ENCODE measurements around the gene APBB2. TPM values are rescaled to one million over a fixed set of nuclear protein-coding genes. Genes with fewer than 3 reads are reported as not detected.

Gene APBB2
- total RNA-seq, 4 donors from 2014 or later = 32.4 to 133 (median 92.1) TPM

DNA sequence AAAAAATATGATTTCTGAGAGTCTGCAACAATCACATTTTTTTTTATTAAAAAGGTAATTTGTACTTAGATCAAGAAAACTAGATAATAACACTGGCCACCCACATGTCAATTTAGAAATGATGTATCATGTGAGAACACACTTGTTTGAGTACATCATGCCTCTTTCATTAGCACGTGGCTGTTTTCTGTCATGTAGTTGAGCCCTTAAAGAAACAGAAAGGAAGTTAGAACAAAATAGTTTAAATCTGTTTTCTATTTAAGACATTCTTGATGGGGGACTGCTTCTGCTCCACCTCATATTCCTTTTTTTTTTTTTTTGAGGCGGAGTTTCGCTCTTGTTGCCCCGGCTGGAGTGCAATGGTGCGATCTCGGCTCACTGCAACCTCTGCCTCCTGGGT lies 257.1 kb downstream of the APBB2 start:
- intact Hi-C loops (cut with DNase I; ENCODE audit: low total_unique reads) = no loop called here
- H3K27ac ChIP-seq = no peak overlapping the region

DNA sequence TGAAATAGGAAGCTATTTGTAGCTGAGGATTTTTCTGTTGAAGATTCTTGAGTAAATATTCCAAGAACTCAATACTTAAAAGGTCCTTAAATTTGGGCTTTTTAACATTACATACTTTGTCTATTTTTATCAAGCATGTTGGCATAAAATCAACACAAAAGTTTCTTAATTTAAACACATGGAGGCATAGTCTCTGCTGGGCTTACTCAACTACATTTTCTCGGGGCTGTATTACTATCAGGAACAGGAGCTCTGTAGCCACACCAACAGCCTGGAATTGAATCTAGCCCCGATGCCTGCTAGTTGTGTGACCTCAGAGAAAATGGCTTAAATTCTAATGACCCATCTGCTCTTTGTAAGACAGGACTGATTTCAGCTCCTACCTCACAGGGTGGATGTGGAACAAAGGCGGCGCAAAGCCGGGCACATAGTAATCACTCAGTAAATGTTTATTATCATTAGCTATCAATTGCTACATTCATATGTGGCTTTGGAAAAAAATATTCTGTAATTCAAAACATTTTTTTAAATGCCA lies 257.6 kb downstream of the APBB2 start:
- no peak for TF ChIP-seq POLR2A (IDR thresholded peaks at IDR 0.05)
- TF ChIP-seq, protein P1, sequence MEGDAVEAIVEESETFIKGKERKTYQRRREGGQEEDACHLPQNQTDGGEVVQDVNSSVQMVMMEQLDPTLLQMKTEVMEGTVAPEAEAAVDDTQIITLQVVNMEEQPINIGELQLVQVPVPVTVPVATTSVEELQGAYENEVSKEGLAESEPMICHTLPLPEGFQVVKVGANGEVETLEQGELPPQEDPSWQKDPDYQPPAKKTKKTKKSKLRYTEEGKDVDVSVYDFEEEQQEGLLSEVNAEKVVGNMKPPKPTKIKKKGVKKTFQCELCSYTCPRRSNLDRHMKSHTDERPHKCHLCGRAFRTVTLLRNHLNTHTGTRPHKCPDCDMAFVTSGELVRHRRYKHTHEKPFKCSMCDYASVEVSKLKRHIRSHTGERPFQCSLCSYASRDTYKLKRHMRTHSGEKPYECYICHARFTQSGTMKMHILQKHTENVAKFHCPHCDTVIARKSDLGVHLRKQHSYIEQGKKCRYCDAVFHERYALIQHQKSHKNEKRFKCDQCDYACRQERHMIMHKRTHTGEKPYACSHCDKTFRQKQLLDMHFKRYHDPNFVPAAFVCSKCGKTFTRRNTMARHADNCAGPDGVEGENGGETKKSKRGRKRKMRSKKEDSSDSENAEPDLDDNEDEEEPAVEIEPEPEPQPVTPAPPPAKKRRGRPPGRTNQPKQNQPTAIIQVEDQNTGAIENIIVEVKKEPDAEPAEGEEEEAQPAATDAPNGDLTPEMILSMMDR (IDR thresholded peaks at IDR 0.05) = no peak
- Histone ChIP-seq H3K4me1 (no peaks in the 10 kb centered on the region), H3K27me3 (no peaks in the 10 kb centered on the region), H3K27ac (no peak overlapping the region), H3K4me3 (no peak overlapping the region), H3K9me3 (no peaks in the 10 kb centered on the region), H3K36me3 (no peaks in the 10 kb centered on the region)
- intact Hi-C loops (cut with DNase I; ENCODE audit: low total_unique reads) = no loop called here
- DNase-seq = no peak

More for the DNA sequence above, 257.1 kb downstream of the APBB2 start:
- no peaks in the 10 kb centered on the region for H3K9me3 ChIP-seq
- no peaks in the 10 kb centered on the region for H3K36me3 ChIP-seq
- no peak for DNase-seq
- TF ChIP-seq POLR2A (IDR thresholded peaks at IDR 0.05) = no peak
- TF ChIP-seq, protein P1 (IDR thresholded peaks at IDR 0.05) = no peak
- H3K27me3 ChIP-seq = no peaks in the 10 kb centered on the region
- no peaks in the 10 kb centered on the region for H3K4me1 ChIP-seq
- H3K4me3 ChIP-seq = no peak overlapping the region

DNA sequence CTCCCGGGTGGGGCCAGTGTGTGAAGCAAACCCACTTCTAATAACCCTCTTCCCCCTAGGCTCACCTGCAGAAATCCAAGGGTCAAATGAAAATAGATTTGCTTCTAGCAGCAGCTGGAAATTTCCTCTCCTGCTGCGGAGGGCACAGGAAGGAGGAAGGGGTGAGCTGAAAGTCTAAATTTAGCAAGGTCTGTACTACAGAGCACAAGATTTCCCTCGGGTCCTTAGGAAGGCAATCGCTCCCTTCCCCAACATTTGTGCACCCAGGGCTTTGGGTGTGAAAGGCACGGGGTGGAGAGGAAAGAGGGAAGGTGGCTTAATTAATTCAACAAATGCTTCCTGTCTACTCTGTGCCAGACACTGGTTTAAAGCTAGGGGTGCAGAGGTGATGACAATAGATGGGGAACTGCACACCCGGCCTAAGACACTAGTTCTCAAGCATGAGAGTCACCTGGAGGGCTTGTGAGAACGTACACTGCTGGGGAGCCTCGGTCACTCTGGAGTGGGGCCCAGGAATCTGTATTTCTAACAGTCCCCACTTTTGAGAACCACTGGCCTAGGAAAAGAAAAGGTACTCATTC lies 260.2 kb downstream of the APBB2 start:
- H3K4me1 ChIP-seq = no peaks in the 10 kb centered on the region
- H3K4me3 ChIP-seq = no peak overlapping the region
- no peaks in the 10 kb centered on the region for H3K36me3 ChIP-seq
- intact Hi-C loops (cut with DNase I; ENCODE audit: low total_unique reads) = no loop called here
- no peak for DNase-seq
- no peaks in the 10 kb centered on the region for H3K9me3 ChIP-seq
- TF ChIP-seq, protein P1 (IDR thresholded peaks at IDR 0.05) = no peak
- no peak for TF ChIP-seq POLR2A (IDR thresholded peaks at IDR 0.05)
- H3K27ac ChIP-seq = peak overlapping the region; percentile 69 to 86
- no peaks in the 10 kb centered on the region for H3K27me3 ChIP-seq

DNA sequence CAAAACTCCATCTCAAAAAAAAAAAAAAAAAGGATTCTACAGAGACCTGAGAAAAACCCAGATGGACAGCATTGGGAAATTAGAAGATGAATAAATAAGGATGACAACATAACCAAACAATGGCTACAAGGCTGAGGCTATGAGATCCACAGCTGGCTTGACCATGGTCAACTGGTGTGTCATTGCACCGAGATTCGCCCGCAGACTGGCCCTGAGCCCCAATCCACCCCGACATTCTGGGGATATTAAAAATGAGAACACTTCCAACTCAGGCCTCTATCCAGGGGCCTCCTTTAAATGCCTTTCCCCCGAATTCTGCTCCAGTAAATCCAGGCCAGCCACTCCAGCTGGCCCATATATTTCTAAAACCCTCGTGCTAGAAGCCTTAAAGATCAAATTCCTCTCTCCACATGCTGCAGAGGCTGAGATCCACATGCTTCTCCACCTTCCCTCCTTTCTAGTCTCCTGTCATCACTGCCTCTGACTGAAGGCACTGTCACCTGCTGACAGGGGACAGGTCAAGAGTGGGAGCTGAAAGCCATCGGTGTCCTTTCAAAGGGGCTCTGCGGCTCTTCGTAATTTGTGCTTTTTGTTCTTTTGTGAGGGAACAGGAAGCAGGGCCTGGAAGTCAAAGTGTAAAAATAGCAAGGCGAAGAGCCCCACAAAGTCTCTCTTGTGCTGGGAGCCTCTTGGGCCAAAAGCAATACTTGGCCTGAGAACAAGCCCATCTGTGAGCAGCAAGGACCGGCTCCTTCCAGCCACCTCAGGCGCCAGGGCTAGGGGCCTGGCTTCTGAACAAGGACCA lies 260.9 kb downstream of the APBB2 start:
- no peak for TF ChIP-seq POLR2A (IDR thresholded peaks at IDR 0.05)
- TF ChIP-seq, protein P1 (IDR thresholded peaks at IDR 0.05) = no peak
- peak in 1 of 2 donors; percentile 39 for DNase-seq
- no peaks in the 10 kb centered on the region for H3K4me1 ChIP-seq
- H3K4me3 ChIP-seq = no peak overlapping the region
- no peaks in the 10 kb centered on the region for H3K36me3 ChIP-seq
- H3K9me3 ChIP-seq = no peaks in the 10 kb centered on the region
- intact Hi-C loops (cut with DNase I; ENCODE audit: low total_unique reads) = no loop called here
- H3K27me3 ChIP-seq = no peaks in the 10 kb centered on the region
- H3K27ac ChIP-seq = peak overlapping the region; percentile 69 to 86

DNA sequence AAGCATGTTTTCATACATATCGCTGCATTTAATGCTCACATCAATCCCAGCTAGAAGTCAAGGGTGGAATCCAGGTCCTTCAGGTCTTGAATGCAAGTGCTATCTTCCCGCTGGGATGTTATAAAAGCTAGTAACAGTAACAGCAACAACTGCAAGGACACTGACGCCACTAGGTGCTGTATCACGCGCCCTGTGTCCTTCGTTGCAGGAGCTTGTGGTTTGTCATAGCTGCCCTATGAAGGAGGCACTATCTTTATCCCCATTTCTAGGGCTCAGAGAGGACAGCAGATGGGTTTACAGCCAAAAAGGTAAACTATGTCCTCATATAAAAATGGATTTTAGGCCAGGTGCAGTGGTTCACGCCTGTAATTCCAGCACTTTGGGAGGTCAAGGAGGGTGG lies 261.7 kb downstream of the APBB2 start:
- TF ChIP-seq, protein P1 (IDR thresholded peaks at IDR 0.05) = no peak
- TF ChIP-seq POLR2A (IDR thresholded peaks at IDR 0.05) = no peak
- no peaks in the 10 kb centered on the region for H3K27me3 ChIP-seq
- H3K36me3 ChIP-seq = no peaks in the 10 kb centered on the region
- no peaks in the 10 kb centered on the region for H3K4me1 ChIP-seq
- no peaks in the 10 kb centered on the region for H3K9me3 ChIP-seq
- DNase-seq = no peak
- intact Hi-C loops (cut with DNase I; ENCODE audit: low total_unique reads) = no loop called here
- H3K4me3 ChIP-seq = no peak overlapping the region
- peak overlapping the region; percentile 69 to 86 for H3K27ac ChIP-seq
